ENCODE data around the gene NOL8. TPM values are rescaled to one million over a fixed set of nuclear protein-coding genes. Genes with fewer than 3 reads are reported as not detected.

NOL8 gene
- total RNA-seq, 1 donor from 2014 or later, result 38.5 TPM

DNA sequence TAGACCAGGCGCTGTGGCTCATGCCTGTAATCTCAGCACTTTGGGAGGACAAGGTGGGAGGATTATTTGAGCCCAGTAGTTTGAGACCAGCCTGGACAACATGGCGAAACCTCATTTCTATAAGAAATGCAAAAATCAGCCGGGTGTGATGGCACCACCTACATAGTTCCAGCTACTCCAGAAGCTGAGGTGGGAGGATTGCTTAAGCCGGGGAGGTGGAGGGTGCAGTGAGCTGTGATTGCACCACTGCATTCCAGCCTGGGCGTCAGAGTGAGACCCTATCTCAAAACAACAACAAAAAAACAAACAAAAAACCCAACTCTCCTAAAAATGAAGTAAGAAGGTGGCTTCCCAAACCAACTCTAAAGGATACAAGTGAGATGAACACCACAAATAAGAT, 54.6 kb downstream of the NOL8 start:
- Histone ChIP-seq H3K4me3 (no peak overlapping the region), H3K27me3 (ENCODE audit: low read depth) (no peaks in the 10 kb centered on the region), H3K27ac (no peak overlapping the region), H3K4me1 (no peaks in the 10 kb centered on the region), H3K9me3 (no peaks in the 10 kb centered on the region), H3K36me3 (peaks cover 100% of the 10 kb centered on the region)
- ATAC-seq (no peak), DNase-seq (no peak)
- TF ChIP-seq, protein P1, sequence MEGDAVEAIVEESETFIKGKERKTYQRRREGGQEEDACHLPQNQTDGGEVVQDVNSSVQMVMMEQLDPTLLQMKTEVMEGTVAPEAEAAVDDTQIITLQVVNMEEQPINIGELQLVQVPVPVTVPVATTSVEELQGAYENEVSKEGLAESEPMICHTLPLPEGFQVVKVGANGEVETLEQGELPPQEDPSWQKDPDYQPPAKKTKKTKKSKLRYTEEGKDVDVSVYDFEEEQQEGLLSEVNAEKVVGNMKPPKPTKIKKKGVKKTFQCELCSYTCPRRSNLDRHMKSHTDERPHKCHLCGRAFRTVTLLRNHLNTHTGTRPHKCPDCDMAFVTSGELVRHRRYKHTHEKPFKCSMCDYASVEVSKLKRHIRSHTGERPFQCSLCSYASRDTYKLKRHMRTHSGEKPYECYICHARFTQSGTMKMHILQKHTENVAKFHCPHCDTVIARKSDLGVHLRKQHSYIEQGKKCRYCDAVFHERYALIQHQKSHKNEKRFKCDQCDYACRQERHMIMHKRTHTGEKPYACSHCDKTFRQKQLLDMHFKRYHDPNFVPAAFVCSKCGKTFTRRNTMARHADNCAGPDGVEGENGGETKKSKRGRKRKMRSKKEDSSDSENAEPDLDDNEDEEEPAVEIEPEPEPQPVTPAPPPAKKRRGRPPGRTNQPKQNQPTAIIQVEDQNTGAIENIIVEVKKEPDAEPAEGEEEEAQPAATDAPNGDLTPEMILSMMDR (IDR thresholded peaks at IDR 0.05), result no peak
- intact Hi-C loops (cut with DNase I), result no loop called here

DNA sequence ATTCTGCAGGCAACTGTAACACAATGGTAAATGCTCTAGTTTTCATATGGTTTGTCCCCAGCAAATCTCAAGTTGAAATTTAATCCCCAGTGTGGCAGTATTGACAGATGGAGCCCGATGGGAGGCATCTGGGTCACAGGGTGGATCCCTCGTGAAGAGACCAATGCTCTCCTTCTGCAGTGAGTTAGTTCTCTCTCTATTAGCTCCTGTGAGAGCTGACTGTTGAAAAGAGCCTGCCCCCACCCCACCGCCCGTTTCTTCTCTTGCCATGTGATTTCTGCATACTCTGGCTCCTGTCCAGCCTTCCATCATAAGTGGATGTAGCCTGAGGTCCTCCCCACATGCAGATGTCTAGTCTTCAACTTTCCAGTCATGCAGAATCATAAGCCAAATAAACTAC, 58.7 kb downstream of the NOL8 start:
- no peaks in the 10 kb centered on the region for H3K4me1 ChIP-seq
- intact Hi-C loops (cut with DNase I), result no loop called here
- no peak for ATAC-seq

DNA sequence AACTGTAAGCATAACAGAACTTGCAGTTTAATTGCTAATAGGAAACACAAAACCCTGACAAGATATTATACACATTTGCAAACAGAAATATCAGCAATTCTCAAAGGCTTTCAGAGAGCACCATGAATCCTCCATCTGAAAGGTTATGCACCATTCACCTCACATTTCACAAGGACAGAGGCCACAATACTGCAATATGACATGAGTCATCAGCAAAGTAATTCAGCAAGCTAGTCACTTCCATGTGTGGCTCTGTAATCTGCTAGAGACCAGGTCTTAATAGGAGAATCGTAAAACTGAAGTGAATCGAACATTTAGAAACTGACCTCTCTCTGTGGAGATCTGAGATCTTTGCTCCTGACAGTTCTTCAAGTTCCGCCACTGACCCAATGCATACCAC, 60.0 kb downstream of the NOL8 start:
- Histone ChIP-seq H3K27me3 (ENCODE audit: low read depth) (no peaks in the 10 kb centered on the region), H3K4me3 (no peak overlapping the region), H3K36me3 (peaks cover 100% of the 10 kb centered on the region), H3K27ac (no peak overlapping the region), H3K4me1 (no peaks in the 10 kb centered on the region), H3K9me3 (no peaks in the 10 kb centered on the region)
- DNase-seq (no peak), ATAC-seq (no peak)
- TF ChIP-seq, protein P1 (IDR thresholded peaks at IDR 0.05), result no peak
- intact Hi-C loops (cut with DNase I), result no loop called here

More for the DNA sequence above, 58.7 kb downstream of the NOL8 start:
- no peak for DNase-seq
- peaks cover 100% of the 10 kb centered on the region for H3K36me3 ChIP-seq
- TF ChIP-seq, protein P1 (IDR thresholded peaks at IDR 0.05), result no peak
- H3K4me3 ChIP-seq, result no peak overlapping the region
- no peaks in the 10 kb centered on the region for H3K27me3 ChIP-seq (ENCODE audit: low read depth)
- no peaks in the 10 kb centered on the region for H3K9me3 ChIP-seq
- no peak overlapping the region for H3K27ac ChIP-seq

DNA sequence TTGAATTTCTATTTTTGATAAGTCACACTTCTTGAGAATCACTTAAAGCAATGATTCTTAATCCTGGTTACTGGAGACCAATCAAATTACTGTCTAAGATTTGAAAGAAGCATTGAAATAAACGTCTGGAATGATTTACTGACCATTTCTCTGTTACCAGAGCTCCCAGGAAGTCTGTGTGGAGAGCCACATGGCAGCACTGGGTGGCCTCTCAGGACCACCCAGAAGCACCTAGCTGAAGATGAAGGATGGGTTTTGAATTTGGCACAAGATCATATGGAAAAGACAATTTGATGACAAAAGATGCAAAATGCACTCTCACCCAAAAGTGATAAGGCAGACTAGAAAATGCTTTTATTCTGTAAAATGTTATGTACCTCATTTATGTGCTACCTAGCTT, 62.0 kb downstream of the NOL8 start:
- ATAC-seq, result no peak
- Histone ChIP-seq H3K36me3 (peaks cover 100% of the 10 kb centered on the region), H3K4me3 (no peak overlapping the region), H3K27ac (no peak overlapping the region), H3K9me3 (no peaks in the 10 kb centered on the region), H3K27me3 (ENCODE audit: low read depth) (no peaks in the 10 kb centered on the region), H3K4me1 (no peaks in the 10 kb centered on the region)
- DNase-seq, result no peak
- intact Hi-C loops (cut with DNase I), result no loop called here
- TF ChIP-seq, protein P1 (IDR thresholded peaks at IDR 0.05), result no peak

DNA sequence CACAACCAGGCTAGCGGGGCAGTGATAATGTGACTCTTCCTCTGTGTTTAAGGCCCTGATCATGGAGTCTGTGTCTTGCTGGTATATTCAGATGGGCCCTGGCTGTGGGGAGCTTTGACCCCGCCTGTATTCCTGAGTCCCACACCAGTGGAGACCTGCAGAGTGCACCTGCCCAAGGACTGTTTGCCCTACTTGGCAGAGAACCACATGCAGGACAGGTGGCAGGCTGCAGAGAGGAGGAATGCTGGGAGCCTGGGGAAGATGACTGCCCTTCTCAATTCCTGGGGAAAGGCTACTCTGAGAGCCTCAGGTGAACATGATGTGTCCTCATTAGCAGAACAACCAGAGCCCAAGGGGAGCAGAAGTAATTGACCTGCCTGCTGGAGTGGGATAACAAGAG, 67.8 kb downstream of the NOL8 start:
- Histone ChIP-seq H3K4me1 (no peaks in the 10 kb centered on the region), H3K36me3 (peaks cover 100% of the 10 kb centered on the region), H3K9me3 (no peaks in the 10 kb centered on the region), H3K27ac (no peak overlapping the region), H3K4me3 (no peak overlapping the region), H3K27me3 (ENCODE audit: low read depth) (no peaks in the 10 kb centered on the region)
- TF ChIP-seq, protein P1 (IDR thresholded peaks at IDR 0.05), result no peak
- intact Hi-C loops (cut with DNase I), result no loop called here
- DNase-seq (no peak), ATAC-seq (no peak)
